GM12878 (cell line): ENCODE measurements around the gene IFNA4.

Source experiments
- BRCA1 ChIP-seq: IDR thresholded peaks from 2 replicates; pipeline ENCODE4 v1.6.1; 2011; ENCODE audit warnings: low read depth, low read length, improper control_type of control experiment
- CTCF ChIP-seq, 3 experiments: IDR thresholded peaks in 2 of 3; conservative IDR thresholded peaks in 1 of 3; 2 replicates each; pipeline ENCODE4 v1.5.1; 2011; ENCODE audit warnings: low read depth in 3 of 3, low read length in 3 of 3, mild to moderate bottlenecking in 3 of 3, control low read depth in 2 of 3, moderate library complexity in 2 of 3, inconsistent platforms in 1 of 3, mixed read lengths in 1 of 3; ENCODE audit not compliant: control insufficient read depth in 2 of 3, insufficient read depth in 1 of 3; ENCODE audit errors: extremely low read depth in 1 of 3
- E2F8 ChIP-seq: fragments of 450-650 bp; IDR thresholded peaks from 2 replicates; pipeline ENCODE4 v1.6.1; 2018; ENCODE audit warnings: mild to moderate bottlenecking, low read depth, moderate library complexity; ENCODE audit not compliant: partially characterized antibody
- EP300 ChIP-seq, 2 experiments: fragments of 150-350 bp in 1 of 2; IDR thresholded peaks; 2 replicates each; pipeline ENCODE4 v1.6.1; 2011 to 2012; ENCODE audit warnings: low read depth in 2 of 2, low read length in 2 of 2, borderline replicate concordance in 1 of 2, improper control_type of control experiment in 1 of 2, inconsistent platforms in 1 of 2; ENCODE audit not compliant: control insufficient read depth in 1 of 2
- ETV6 ChIP-seq, 2 experiments: fragments of 450-650 bp in 1 of 2; IDR thresholded peaks in 1 of 2; conservative IDR thresholded peaks in 1 of 2; 2 replicates each; pipeline ENCODE4 v1.6.1; 2014; ENCODE audit warnings: antibody characterized with exemption in 1 of 2, borderline replicate concordance in 1 of 2, low read depth in 1 of 2, mild to moderate bottlenecking in 1 of 2, moderate library complexity in 1 of 2
- EZH2 ChIP-seq: IDR thresholded peaks from 2 replicates; pipeline ENCODE4 v1.6.1; 2012; ENCODE audit warnings: low read depth, mild to moderate bottlenecking, control low read depth, inconsistent platforms, low read length, borderline replicate concordance; ENCODE audit not compliant: control insufficient read depth
- FOS ChIP-seq: IDR thresholded peaks from 3 replicates; pipeline ENCODE4 v1.6.1; 2011; ENCODE audit warnings: borderline replicate concordance; ENCODE audit not compliant: insufficient read length; ENCODE audit errors: extremely low read depth
- GABPA ChIP-seq: IDR thresholded peaks from 2 replicates; pipeline ENCODE4 v1.6.1; 2014; ENCODE audit warnings: antibody characterized with exemption, low read depth, mild to moderate bottlenecking, inconsistent platforms
- KLF5 ChIP-seq: fragments of 450-650 bp; IDR thresholded peaks from 2 replicates; pipeline ENCODE4 v1.6.1; 2014; ENCODE audit warnings: mild to moderate bottlenecking; ENCODE audit not compliant: partially characterized antibody
- PBX3 ChIP-seq: IDR thresholded peaks from 2 replicates; pipeline ENCODE4 v1.6.1; 2011; ENCODE audit warnings: mild to moderate bottlenecking, low read depth, low read length, moderate library complexity; ENCODE audit not compliant: insufficient replicate concordance
- SP1 ChIP-seq: IDR thresholded peaks from one replicate; pipeline ENCODE4 v1.6.1; 2011; ENCODE audit warnings: low read depth, low read length
- TCF12 ChIP-seq: IDR thresholded peaks from 2 replicates; pipeline ENCODE4 v1.6.1; 2011; ENCODE audit warnings: low read depth, mild to moderate bottlenecking, low read length

- TF ChIP-seq TCF12 (no peak), CTCF (IDR thresholded peaks at IDR 0.05 in 2 of 3, conservative IDR thresholded peaks at IDR 0.05 in 1 of 3; ENCODE audit: control insufficient read depth in 2 of 3, extremely low read depth in 1 of 3, insufficient read depth in 1 of 3, low read depth in 3 of 3, low read length in 3 of 3) (no peak), FOS (no peak), ETV6 (conservative IDR thresholded peaks at IDR 0.05 in 1 of 2, IDR thresholded peaks at IDR 0.05 in 1 of 2; ENCODE audit: borderline replicate concordance in 1 of 2, low read depth in 1 of 2) (no peak), BRCA1 (no peak), EP300 (IDR thresholded peaks at IDR 0.05; ENCODE audit: borderline replicate concordance in 1 of 2, control insufficient read depth in 1 of 2, low read depth in 2 of 2, low read length in 2 of 2) (no peak), E2F8 (no peak), PBX3 (no peak), EZH2 (no peak), GABPA (no peak), KLF5 (no peak), SP1 (no peak)
Measured at GRCh38 chr9:21172156-21172555, 15.2 kb downstream of the IFNA4 start.
